HG03039 (cell line): ENCODE results near the gene LMOD3.

Source experiments
- ATAC-seq: cut with Tn5 transposase; IDR thresholded peaks from one replicate; pipeline ENCODE4 v1.9.1; 2021; ENCODE audit warnings: mild to moderate bottlenecking, moderate library complexity; ENCODE audit not compliant: unreplicated experiment

Gene LMOD3

GRCh38 chr3:69094467-69095205 is 27.8 kb downstream of the LMOD3 start:
- no peak for ATAC-seq

- ATAC-seq, result peak; percentile 58
Observed at GRCh38 chr3:69092030-69092516, 30.3 kb downstream of the LMOD3 start.

- no peak for ATAC-seq
Observed at GRCh38 chr3:69091389-69092029, 30.9 kb downstream of the LMOD3 start.

GRCh38 chr3:69090021-69090420 is 32.4 kb downstream of the LMOD3 start:
- no peak for ATAC-seq

GRCh38 chr3:69088063-69088462 is 34.3 kb downstream of the LMOD3 start:
- peak; percentile 19 for ATAC-seq

- no peak for ATAC-seq
Observed at GRCh38 chr3:69087030-69087791, 35.2 kb downstream of the LMOD3 start.

GRCh38 chr3:69085833-69086722 is 36.3 kb downstream of the LMOD3 start:
- no peak for ATAC-seq

- ATAC-seq, result no peak
Observed at GRCh38 chr3:69085168-69085832, 37.1 kb downstream of the LMOD3 start.

- ATAC-seq, result peak; percentile 42
Observed at GRCh38 chr3:69084326-69085167, 37.8 kb downstream of the LMOD3 start, which contains the start of gene ARL6IP5. TSS of gene ARL6IP5 (plus strand) at chr3:69084937. CDS start at chr3:69085048, 111 bp downstream.

- ATAC-seq, result peak; percentile 57
Observed at GRCh38 chr3:69082805-69083204, 39.6 kb downstream of the LMOD3 start.

GRCh38 chr3:69082361-69082760 is 40.0 kb downstream of the LMOD3 start:
- ATAC-seq, result no peak

GRCh38 chr3:69081583-69082262 is 40.7 kb downstream of the LMOD3 start:
- no peak for ATAC-seq

GRCh38 chr3:69080233-69080920 is 42.0 kb downstream of the LMOD3 start, which contains the start of gene UBA3:
TSS of gene UBA3 (minus strand) at chr3:69080365. CDS start at chr3:69080353, 12 bp downstream.
- peak; percentile 50 for ATAC-seq

- ATAC-seq, result no peak
Observed at GRCh38 chr3:69079269-69080159, 42.9 kb downstream of the LMOD3 start.

GRCh38 chr3:69072928-69073327 is 49.5 kb downstream of the LMOD3 start:
- no peak for ATAC-seq

- ATAC-seq, result no peak
Observed at GRCh38 chr3:69066121-69066520, 56.3 kb downstream of the LMOD3 start.
